GM12872 (cell line): ENCODE results near the gene BEGAIN.

Experiments
- TF ChIP-seq, protein P1 (sequence below): IDR thresholded peaks from 3 replicates; pipeline ENCODE4 v1.5.1; 2011; ENCODE audit warnings: low read depth, mild to moderate bottlenecking, low read length, moderate library complexity; ENCODE audit not compliant: insufficient read depth

The BEGAIN gene

DNA sequence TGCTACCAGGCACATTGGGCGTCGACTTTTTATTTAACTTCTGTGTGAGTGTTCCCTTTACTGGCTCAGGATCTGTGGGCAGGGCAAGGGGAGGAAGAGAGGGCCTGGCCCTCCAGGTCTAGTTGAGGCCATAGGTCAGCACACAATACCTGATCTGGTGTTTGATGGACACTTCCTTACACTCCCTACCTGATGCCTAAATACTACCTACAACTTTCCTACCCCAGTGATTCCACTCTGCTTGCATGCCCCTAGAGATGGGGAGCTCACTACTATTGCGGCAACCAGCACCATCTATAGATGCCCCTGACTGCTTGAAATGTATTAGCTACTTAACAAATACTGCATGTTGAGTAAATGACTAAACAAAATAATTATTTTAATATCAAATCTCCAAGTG is 20.8 kb upstream of the BEGAIN start:
- TF ChIP-seq, protein P1, sequence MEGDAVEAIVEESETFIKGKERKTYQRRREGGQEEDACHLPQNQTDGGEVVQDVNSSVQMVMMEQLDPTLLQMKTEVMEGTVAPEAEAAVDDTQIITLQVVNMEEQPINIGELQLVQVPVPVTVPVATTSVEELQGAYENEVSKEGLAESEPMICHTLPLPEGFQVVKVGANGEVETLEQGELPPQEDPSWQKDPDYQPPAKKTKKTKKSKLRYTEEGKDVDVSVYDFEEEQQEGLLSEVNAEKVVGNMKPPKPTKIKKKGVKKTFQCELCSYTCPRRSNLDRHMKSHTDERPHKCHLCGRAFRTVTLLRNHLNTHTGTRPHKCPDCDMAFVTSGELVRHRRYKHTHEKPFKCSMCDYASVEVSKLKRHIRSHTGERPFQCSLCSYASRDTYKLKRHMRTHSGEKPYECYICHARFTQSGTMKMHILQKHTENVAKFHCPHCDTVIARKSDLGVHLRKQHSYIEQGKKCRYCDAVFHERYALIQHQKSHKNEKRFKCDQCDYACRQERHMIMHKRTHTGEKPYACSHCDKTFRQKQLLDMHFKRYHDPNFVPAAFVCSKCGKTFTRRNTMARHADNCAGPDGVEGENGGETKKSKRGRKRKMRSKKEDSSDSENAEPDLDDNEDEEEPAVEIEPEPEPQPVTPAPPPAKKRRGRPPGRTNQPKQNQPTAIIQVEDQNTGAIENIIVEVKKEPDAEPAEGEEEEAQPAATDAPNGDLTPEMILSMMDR, result no peak

- TF ChIP-seq, protein P1, result no peak
Observed at GRCh38 chr14:100607611-100607956, 20.4 kb upstream of the BEGAIN start.

GRCh38 chr14:100606687-100607610 is 19.7 kb upstream of the BEGAIN start:
- TF ChIP-seq, protein P1, result no peak

DNA sequence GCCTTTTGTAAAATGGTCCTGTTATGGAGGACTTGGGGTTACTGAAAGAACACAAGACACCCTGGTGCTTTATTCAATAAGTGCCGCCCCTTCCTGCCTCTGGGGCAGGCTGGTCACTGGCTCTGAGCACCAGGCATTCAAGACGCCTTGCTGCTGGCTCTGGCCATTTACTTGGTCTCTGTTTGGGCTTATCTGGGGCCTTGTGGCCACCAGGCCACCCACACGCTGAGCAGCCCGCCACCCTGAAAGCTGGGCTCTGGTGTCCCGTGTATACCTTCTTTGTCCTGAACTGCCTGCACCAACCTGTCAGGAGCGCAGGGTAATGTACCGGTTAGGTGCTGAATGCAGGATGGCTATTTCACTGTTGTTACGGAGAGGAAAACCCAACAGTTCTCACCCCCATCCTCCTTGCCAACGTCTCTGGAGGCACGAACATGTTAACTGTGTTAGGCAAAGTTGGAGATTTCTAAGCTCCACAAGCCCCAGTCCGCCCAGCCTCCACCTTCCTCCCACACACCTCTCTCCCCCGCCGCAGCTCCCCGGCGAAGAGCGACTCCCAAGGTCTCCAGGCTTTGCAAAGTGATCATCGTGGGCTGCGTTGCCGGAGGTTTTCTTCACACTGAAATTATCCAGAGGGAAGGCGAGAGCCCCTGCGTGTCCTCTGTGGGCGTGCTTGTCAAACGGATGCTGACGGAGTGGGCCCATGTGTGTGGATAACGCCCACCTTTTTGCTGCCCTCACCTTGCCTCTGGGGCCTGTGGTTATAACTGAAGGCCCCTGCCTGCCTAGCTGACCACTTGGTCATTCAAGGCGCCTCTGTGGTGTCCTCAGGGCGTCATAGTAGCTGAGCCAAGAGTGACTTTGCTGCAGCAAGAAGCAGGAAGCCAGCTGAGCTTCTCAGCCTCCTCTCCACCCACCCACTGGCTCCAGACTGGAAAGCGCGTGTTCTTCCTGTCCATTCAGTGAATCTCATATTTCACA is 18.8 kb upstream of the BEGAIN start:
- TF ChIP-seq, protein P1, result no peak

DNA sequence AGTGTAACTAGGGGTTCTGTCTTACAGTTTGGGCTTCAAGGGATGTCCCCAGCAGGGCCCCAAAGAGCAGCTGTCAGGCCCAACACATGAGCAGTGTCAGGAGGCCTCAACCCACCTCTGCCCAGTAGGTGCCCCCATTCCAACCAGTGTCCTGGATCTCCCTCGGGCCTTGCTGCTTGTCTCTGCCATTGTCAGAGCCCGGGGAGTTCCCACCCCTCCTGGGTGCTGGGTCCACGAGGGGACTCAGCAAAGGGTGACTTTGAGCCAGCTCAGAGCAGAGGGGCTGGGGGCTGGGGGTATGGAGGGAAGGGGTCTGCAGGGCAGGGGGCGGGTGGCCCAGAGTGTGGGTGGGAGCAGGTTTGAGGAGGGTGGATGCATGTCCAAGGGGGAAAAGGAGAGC is 18.0 kb upstream of the BEGAIN start:
- TF ChIP-seq, protein P1, result no peak

- TF ChIP-seq, protein P1, result no peak
Observed at GRCh38 chr14:100604709-100605108, 17.5 kb upstream of the BEGAIN start.

DNA sequence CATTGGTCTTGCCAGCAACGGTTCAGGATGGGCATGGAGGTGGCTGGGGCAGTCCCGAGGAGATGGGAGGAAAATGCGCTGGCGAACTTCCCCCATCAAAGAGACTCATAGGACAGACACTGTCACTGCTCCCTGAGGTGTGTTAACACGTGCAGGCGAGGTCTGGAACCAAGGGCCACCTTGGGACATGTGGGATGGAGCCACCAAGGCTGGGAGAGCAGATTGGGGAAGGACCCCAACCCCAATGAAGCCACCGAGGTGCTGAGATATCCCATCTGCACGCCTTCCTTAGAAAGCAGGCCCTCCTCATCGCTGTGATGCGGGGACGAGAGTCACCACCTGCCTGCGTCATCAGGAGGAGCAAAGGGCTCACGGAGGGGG is 16.9 kb upstream of the BEGAIN start:
- TF ChIP-seq, protein P1, result no peak
